Activated CD4-positive, alpha-beta memory T cell treated with anti-CD3 and anti-CD28 coated beads, Interleukin-2, amount 10 ng/mL, durations not matched to agents 7 days and 5 days (primary cell): ENCODE data around the gene FGF13. TPM values are rescaled to one million over a fixed set of nuclear protein-coding genes. Genes with fewer than 3 reads are reported as not detected.

ENCODE experiments used
- CTCF ChIA-PET: fragments of 350-600 bp; sonication (Branson Sonifier 250); formaldehyde crosslinking; loops from one replicate; lab custom pipeline; 2021; ENCODE audit warnings: antibody characterized with exemption, inconsistent platforms; lab: Charles Lee
- POLR2A ChIA-PET: fragments of 350-600 bp; sonication (Branson Sonifier 250); formaldehyde crosslinking; loops from one replicate; lab custom pipeline; 2021; ENCODE audit warnings: antibody characterized with exemption; lab: Charles Lee
- DNase-seq: peaks from one replicate; pipeline ENCODE4 v3.0.0-alpha.2; 2020
- H3K27ac Mint-ChIP-seq: one replicate; pipeline ENCODE4 v1.8.0; 2021; ENCODE audit warnings: mild to moderate bottlenecking, mixed read lengths
- H3K27me3 Mint-ChIP-seq: one replicate; pipeline ENCODE4 v1.8.0; 2021; ENCODE audit warnings: mixed read lengths
- H3K36me3 Mint-ChIP-seq: one replicate; pipeline ENCODE4 v1.8.0; 2021; ENCODE audit warnings: low read depth, mixed read lengths
- H3K4me1 Mint-ChIP-seq: one replicate; pipeline ENCODE4 v1.8.0; 2021; ENCODE audit warnings: mixed read lengths
- H3K4me3 Mint-ChIP-seq: one replicate; pipeline ENCODE4 v1.8.0; 2021; ENCODE audit warnings: mild to moderate bottlenecking, mixed read lengths
- H3K9me3 Mint-ChIP-seq: one replicate; pipeline ENCODE4 v1.8.0; 2021; ENCODE audit warnings: mixed read lengths
- total RNA-seq, 2 experiments: library from RNA; stranded (reverse); gene quantifications; one replicate each; pipeline ENCODE4 v1.2.3, GENCODE V29; 2021

Gene FGF13
- total RNA-seq, 2 experiments from 2014 or later, result not detected

- Mint-ChIP-seq H3K9me3 (no peaks in the 10 kb centered on the region), H3K36me3 (no peaks in the 10 kb centered on the region), H3K4me1 (no peaks in the 10 kb centered on the region), H3K4me3 (no peak overlapping the region), H3K27me3 (peaks cover 27% of the 10 kb centered on the region), H3K27ac (no peak overlapping the region)
- ChIA-PET POLR2A (no interaction called here), CTCF (no interaction called here)
- no peak for DNase-seq
Measured at GRCh38 chrX:138708268-138708667, 3.2 kb downstream of the FGF13 start.

- Mint-ChIP-seq H3K27ac (no peak overlapping the region), H3K4me1 (no peaks in the 10 kb centered on the region), H3K27me3 (peaks cover 7% of the 10 kb centered on the region), H3K9me3 (no peaks in the 10 kb centered on the region), H3K4me3 (no peak overlapping the region), H3K36me3 (no peaks in the 10 kb centered on the region)
- ChIA-PET CTCF (no interaction called here), POLR2A (no interaction called here)
- DNase-seq, result no peak
Measured at GRCh38 chrX:138704596-138704995, 6.9 kb downstream of the FGF13 start.

GRCh38 chrX:138704101-138704500 is 7.4 kb downstream of the FGF13 start:
- ChIA-PET POLR2A (no interaction called here), CTCF (no interaction called here)
- Mint-ChIP-seq H3K36me3 (no peaks in the 10 kb centered on the region), H3K27ac (no peak overlapping the region), H3K9me3 (no peaks in the 10 kb centered on the region), H3K4me3 (no peak overlapping the region), H3K27me3 (peaks cover 4% of the 10 kb centered on the region), H3K4me1 (no peaks in the 10 kb centered on the region)
- no peak for DNase-seq

- H3K4me3 Mint-ChIP-seq, result no peak overlapping the region
- CTCF ChIA-PET, result no interaction called here
- no peaks in the 10 kb centered on the region for H3K27me3 Mint-ChIP-seq
- no peaks in the 10 kb centered on the region for H3K4me1 Mint-ChIP-seq
- no peak for DNase-seq
- POLR2A ChIA-PET, result no interaction called here
- H3K36me3 Mint-ChIP-seq, result no peaks in the 10 kb centered on the region
- no peaks in the 10 kb centered on the region for H3K9me3 Mint-ChIP-seq
- H3K27ac Mint-ChIP-seq, result no peak overlapping the region
Measured at GRCh38 chrX:138692591-138692990, 18.9 kb downstream of the FGF13 start.

GRCh38 chrX:138691186-138691585 is 20.3 kb downstream of the FGF13 start:
- Mint-ChIP-seq H3K4me3 (no peak overlapping the region), H3K9me3 (no peaks in the 10 kb centered on the region), H3K27me3 (no peaks in the 10 kb centered on the region), H3K27ac (no peak overlapping the region), H3K4me1 (no peaks in the 10 kb centered on the region), H3K36me3 (no peaks in the 10 kb centered on the region)
- POLR2A ChIA-PET, result no interaction called here
- CTCF ChIA-PET, result no interaction called here
- DNase-seq, result no peak

- Mint-ChIP-seq H3K36me3 (no peaks in the 10 kb centered on the region), H3K4me3 (no peak overlapping the region), H3K27me3 (no peaks in the 10 kb centered on the region), H3K27ac (no peak overlapping the region), H3K4me1 (no peaks in the 10 kb centered on the region), H3K9me3 (no peaks in the 10 kb centered on the region)
- DNase-seq, result no peak
- ChIA-PET POLR2A (no interaction called here), CTCF (no interaction called here)
Measured at GRCh38 chrX:138690591-138690990, 20.9 kb downstream of the FGF13 start.

- Mint-ChIP-seq H3K27ac (no peak overlapping the region), H3K36me3 (no peaks in the 10 kb centered on the region), H3K27me3 (no peaks in the 10 kb centered on the region), H3K4me3 (no peak overlapping the region), H3K4me1 (no peaks in the 10 kb centered on the region), H3K9me3 (no peaks in the 10 kb centered on the region)
- no peak for DNase-seq
- ChIA-PET CTCF (no interaction called here), POLR2A (no interaction called here)
Measured at GRCh38 chrX:138683600-138683999, 27.9 kb downstream of the FGF13 start.

- no peaks in the 10 kb centered on the region for H3K27me3 Mint-ChIP-seq
- H3K27ac Mint-ChIP-seq, result no peak overlapping the region
- no peaks in the 10 kb centered on the region for H3K4me1 Mint-ChIP-seq
- no peaks in the 10 kb centered on the region for H3K36me3 Mint-ChIP-seq
- ChIA-PET POLR2A (no interaction called here), CTCF (no interaction called here)
- DNase-seq, result no peak
- no peak overlapping the region for H3K4me3 Mint-ChIP-seq
- no peaks in the 10 kb centered on the region for H3K9me3 Mint-ChIP-seq
Measured at GRCh38 chrX:138669693-138670092, 41.8 kb downstream of the FGF13 start.

- ChIA-PET POLR2A (no interaction called here), CTCF (no interaction called here)
- H3K4me1 Mint-ChIP-seq, result no peaks in the 10 kb centered on the region
- no peaks in the 10 kb centered on the region for H3K36me3 Mint-ChIP-seq
- no peaks in the 10 kb centered on the region for H3K9me3 Mint-ChIP-seq
- no peak for DNase-seq
- no peak overlapping the region for H3K4me3 Mint-ChIP-seq
- no peaks in the 10 kb centered on the region for H3K27me3 Mint-ChIP-seq
- no peak overlapping the region for H3K27ac Mint-ChIP-seq
Measured at GRCh38 chrX:138664466-138664865, 47.1 kb downstream of the FGF13 start.

GRCh38 chrX:138664016-138664415 is 47.5 kb downstream of the FGF13 start:
- no peaks in the 10 kb centered on the region for H3K27me3 Mint-ChIP-seq
- no peak overlapping the region for H3K27ac Mint-ChIP-seq
- H3K4me3 Mint-ChIP-seq, result no peak overlapping the region
- H3K9me3 Mint-ChIP-seq, result no peaks in the 10 kb centered on the region
- ChIA-PET CTCF (no interaction called here), POLR2A (no interaction called here)
- no peaks in the 10 kb centered on the region for H3K36me3 Mint-ChIP-seq
- H3K4me1 Mint-ChIP-seq, result no peaks in the 10 kb centered on the region
- DNase-seq, result no peak

- H3K36me3 Mint-ChIP-seq, result no peaks in the 10 kb centered on the region
- POLR2A ChIA-PET, result no interaction called here
- no peak overlapping the region for H3K4me3 Mint-ChIP-seq
- CTCF ChIA-PET, result no interaction called here
- no peaks in the 10 kb centered on the region for H3K4me1 Mint-ChIP-seq
- DNase-seq, result no peak
- no peak overlapping the region for H3K27ac Mint-ChIP-seq
- no peaks in the 10 kb centered on the region for H3K27me3 Mint-ChIP-seq
- H3K9me3 Mint-ChIP-seq, result no peaks in the 10 kb centered on the region
Measured at GRCh38 chrX:138651494-138651893, 60.0 kb downstream of the FGF13 start.

- Mint-ChIP-seq H3K27ac (no peak overlapping the region), H3K4me1 (no peaks in the 10 kb centered on the region), H3K4me3 (no peak overlapping the region), H3K9me3 (no peaks in the 10 kb centered on the region), H3K36me3 (no peaks in the 10 kb centered on the region), H3K27me3 (no peaks in the 10 kb centered on the region)
- DNase-seq, result no peak
- POLR2A ChIA-PET, result no interaction called here
- CTCF ChIA-PET, result no interaction called here
Measured at GRCh38 chrX:138648568-138648967, 62.9 kb downstream of the FGF13 start.

- no peak for DNase-seq
- Mint-ChIP-seq H3K4me1 (no peaks in the 10 kb centered on the region), H3K27ac (no peak overlapping the region), H3K4me3 (no peak overlapping the region), H3K9me3 (no peaks in the 10 kb centered on the region), H3K27me3 (no peaks in the 10 kb centered on the region), H3K36me3 (no peaks in the 10 kb centered on the region)
- POLR2A ChIA-PET, result no interaction called here
- CTCF ChIA-PET, result no interaction called here
Measured at GRCh38 chrX:138638996-138639395, 72.5 kb downstream of the FGF13 start.
